ENCODE data around the gene NUP37. TPM values are rescaled to one million over a fixed set of nuclear protein-coding genes. Genes with fewer than 3 reads are reported as not detected.
"Not testable (repeated sequence)": the region's sequence is repeated elsewhere in the genome, so short reads cannot be mapped to it uniquely, and the experiment has no call there.

The NUP37 gene
- total and polyA plus RNA-seq, 2 experiments from 2014 or later = 68.7 to 79.4 TPM

DNA sequence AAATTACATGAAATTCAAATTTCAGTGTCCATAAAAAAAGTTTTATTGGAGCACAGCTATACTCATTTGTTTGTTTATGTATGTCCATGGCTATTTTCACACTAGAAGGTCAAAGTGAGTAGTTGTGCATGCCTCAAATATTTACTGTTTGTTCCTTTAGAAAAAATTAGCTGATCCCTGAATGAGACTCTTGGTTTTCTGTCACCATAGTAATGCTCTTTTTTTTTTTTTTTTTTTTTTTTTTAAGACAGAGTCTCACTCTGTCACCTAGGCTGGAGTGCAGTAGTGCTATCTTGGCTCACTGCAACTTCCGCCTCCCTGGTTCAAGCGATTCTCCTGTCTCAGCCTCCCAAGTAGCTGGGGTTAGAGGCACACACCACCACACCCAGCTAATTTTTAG lies 1.4 kb upstream of the NUP37 start:
- peaks cover 62% of the 10 kb centered on the region for H3K79me2 ChIP-seq (replicated peaks; ENCODE audit: insufficient read depth)
- H2AFZ ChIP-seq; DNase-seq (ENCODE audit: low spot score): not testable (repeated sequence)

DNA sequence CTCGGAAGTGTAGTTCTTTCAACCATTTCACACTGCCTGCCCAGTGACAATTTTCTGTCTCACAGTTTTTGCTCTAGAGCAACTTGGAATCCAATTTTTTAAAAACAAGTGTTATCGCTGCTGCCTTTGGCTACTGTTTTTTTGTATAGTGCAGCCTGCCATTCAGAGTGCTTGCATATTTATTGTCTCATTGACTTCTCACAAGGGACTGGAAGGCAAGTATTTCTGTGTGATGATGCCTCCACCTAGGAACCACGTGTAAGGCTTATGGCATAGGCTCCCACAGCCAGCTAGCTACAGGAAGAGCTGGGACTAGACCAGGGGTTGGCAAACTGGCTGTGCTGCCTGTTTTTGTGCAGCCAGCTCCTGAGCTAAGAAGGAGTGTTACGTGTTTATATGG lies 972 bp upstream of the NUP37 start:
- H3K4me3 ChIP-seq = peak overlapping the region; percentile 95
- peaks cover 3% of the 10 kb centered on the region for H3K27me3 Mint-ChIP-seq (ENCODE audit: insufficient read depth, low read depth, poor library complexity)
- no peak overlapping the region for H2AFZ ChIP-seq
- H3K9me3 Mint-ChIP-seq = no peaks in the 10 kb centered on the region
- no peaks in the 10 kb centered on the region for H3K27me3 ChIP-seq (ENCODE audit: insufficient read depth)
- peaks cover 28% of the 10 kb centered on the region for H3K36me3 Mint-ChIP-seq (ENCODE audit: low read depth)
- H4K20me1 ChIP-seq (replicated peaks; ENCODE audit: insufficient read depth) = peaks cover 5% of the 10 kb centered on the region; the same call in 1 of the 2 replicates
- peaks cover 62% of the 10 kb centered on the region for H3K79me2 ChIP-seq (replicated peaks; ENCODE audit: insufficient read depth)
- H3K27ac ChIP-seq (ENCODE audit: low read depth) = peak overlapping the region; percentile 72
- H3K4me1 ChIP-seq (ENCODE audit: insufficient read depth) = peaks cover 8% of the 10 kb centered on the region; the same call in 1 of the 2 replicates
- H3F3A ChIP-seq (replicated peaks; ENCODE audit: low read depth) = no peaks in the 10 kb centered on the region
- peak overlapping the region; percentile 95 for H3K4me3 Mint-ChIP-seq
- peak; percentile 7; the same call in 2 of the 3 replicates for ATAC-seq
- TF ChIP-seq EZH2 (IDR thresholded peaks at IDR 0.05; ENCODE audit: low read depth, unreplicated experiment) (no peak), STAT1 (IDR thresholded peaks at IDR 0.05; ENCODE audit: unreplicated experiment) (no peak), ZNF331 (CRISPR knock-in tag; IDR thresholded peaks at IDR 0.05; ENCODE audit: low read depth) (no peak), JUNB (IDR thresholded peaks at IDR 0.05; ENCODE audit: unreplicated experiment) (no peak), NANOG (IDR thresholded peaks at IDR 0.05; ENCODE audit: borderline replicate concordance) (no peak)
- TF ChIP-seq, protein P1, sequence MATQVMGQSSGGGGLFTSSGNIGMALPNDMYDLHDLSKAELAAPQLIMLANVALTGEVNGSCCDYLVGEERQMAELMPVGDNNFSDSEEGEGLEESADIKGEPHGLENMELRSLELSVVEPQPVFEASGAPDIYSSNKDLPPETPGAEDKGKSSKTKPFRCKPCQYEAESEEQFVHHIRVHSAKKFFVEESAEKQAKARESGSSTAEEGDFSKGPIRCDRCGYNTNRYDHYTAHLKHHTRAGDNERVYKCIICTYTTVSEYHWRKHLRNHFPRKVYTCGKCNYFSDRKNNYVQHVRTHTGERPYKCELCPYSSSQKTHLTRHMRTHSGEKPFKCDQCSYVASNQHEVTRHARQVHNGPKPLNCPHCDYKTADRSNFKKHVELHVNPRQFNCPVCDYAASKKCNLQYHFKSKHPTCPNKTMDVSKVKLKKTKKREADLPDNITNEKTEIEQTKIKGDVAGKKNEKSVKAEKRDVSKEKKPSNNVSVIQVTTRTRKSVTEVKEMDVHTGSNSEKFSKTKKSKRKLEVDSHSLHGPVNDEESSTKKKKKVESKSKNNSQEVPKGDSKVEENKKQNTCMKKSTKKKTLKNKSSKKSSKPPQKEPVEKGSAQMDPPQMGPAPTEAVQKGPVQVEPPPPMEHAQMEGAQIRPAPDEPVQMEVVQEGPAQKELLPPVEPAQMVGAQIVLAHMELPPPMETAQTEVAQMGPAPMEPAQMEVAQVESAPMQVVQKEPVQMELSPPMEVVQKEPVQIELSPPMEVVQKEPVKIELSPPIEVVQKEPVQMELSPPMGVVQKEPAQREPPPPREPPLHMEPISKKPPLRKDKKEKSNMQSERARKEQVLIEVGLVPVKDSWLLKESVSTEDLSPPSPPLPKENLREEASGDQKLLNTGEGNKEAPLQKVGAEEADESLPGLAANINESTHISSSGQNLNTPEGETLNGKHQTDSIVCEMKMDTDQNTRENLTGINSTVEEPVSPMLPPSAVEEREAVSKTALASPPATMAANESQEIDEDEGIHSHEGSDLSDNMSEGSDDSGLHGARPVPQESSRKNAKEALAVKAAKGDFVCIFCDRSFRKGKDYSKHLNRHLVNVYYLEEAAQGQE (IDR thresholded peaks at IDR 0.05; ENCODE audit: unreplicated experiment) = no peak
- peak overlapping the region; percentile 97 for H3K27ac Mint-ChIP-seq
- peaks cover 22% of the 10 kb centered on the region for H3K36me3 ChIP-seq (ENCODE audit: insufficient read depth)
- peaks cover 11% of the 10 kb centered on the region; the same call in 2 of the 3 replicates for H3K4me1 Mint-ChIP-seq
- H3K9me2 ChIP-seq (ENCODE audit: insufficient read depth) = no peaks in the 10 kb centered on the region
- peak; percentile 25 for DNase-seq (ENCODE audit: low spot score)
- peak overlapping the region; percentile 85 for H3K4me2 ChIP-seq

More for the DNA sequence above, 1.4 kb upstream of the NUP37 start:
- ATAC-seq; H3K27me3 Mint-ChIP-seq (ENCODE audit: insufficient read depth, low read depth, poor library complexity); H4K20me1 ChIP-seq (replicated peaks; ENCODE audit: insufficient read depth); H3K4me1 ChIP-seq (ENCODE audit: insufficient read depth); H3F3A ChIP-seq (replicated peaks; ENCODE audit: low read depth); H3K9me2 ChIP-seq (ENCODE audit: insufficient read depth); H3K27me3 ChIP-seq (ENCODE audit: insufficient read depth); H3K9me3 Mint-ChIP-seq; H3K27ac ChIP-seq (ENCODE audit: low read depth): not testable (repeated sequence)
- Mint-ChIP-seq H3K27ac (peak overlapping the region; percentile 97; the same call in 1 of the 2 replicates), H3K36me3 (ENCODE audit: low read depth) (peaks cover 28% of the 10 kb centered on the region), H3K4me3 (peak overlapping the region; percentile 95), H3K4me1 (peaks cover 11% of the 10 kb centered on the region; the same call in 2 of the 3 replicates)
- Histone ChIP-seq H3K4me3 (peak overlapping the region; percentile 95), H3K4me2 (peak overlapping the region; percentile 85), H3K36me3 (ENCODE audit: insufficient read depth) (peaks cover 22% of the 10 kb centered on the region)

DNA sequence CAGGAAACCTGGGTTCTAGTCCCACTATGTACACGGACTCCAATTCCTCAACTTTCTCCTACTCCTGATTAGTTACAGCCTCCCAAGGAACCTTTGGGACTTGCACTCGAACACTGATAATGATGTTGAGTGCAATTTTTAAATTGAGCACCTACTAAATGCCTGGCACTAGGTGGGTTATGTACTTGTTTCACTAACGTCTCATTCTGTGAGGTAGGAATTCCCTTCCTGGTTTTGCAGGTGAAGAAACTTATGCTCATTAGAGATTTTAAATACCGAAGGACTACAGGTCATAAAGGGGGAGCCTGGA lies 605 bp upstream of the NUP37 start:
- H3K27ac Mint-ChIP-seq = peak overlapping the region; percentile 97
- H3K79me2 ChIP-seq (replicated peaks; ENCODE audit: insufficient read depth) = peaks cover 62% of the 10 kb centered on the region
- H3K4me3 Mint-ChIP-seq = peak overlapping the region; percentile 95
- peak overlapping the region; percentile 85 for H3K4me2 ChIP-seq
- H3K9me2 ChIP-seq (ENCODE audit: insufficient read depth) = no peaks in the 10 kb centered on the region
- H3K36me3 ChIP-seq (ENCODE audit: insufficient read depth) = peaks cover 22% of the 10 kb centered on the region
- H3K27me3 Mint-ChIP-seq (ENCODE audit: insufficient read depth, low read depth, poor library complexity) = peaks cover 3% of the 10 kb centered on the region
- no peaks in the 10 kb centered on the region for H3K9me3 Mint-ChIP-seq
- H2AFZ ChIP-seq = peak overlapping the region; percentile 72; the same call in 1 of the 2 replicates
- peaks cover 11% of the 10 kb centered on the region; the same call in 2 of the 3 replicates for H3K4me1 Mint-ChIP-seq
- H3K27me3 ChIP-seq (ENCODE audit: insufficient read depth) = no peaks in the 10 kb centered on the region
- DNase-seq (ENCODE audit: low spot score) (no peak), ATAC-seq (no peak)
- H3K36me3 Mint-ChIP-seq (ENCODE audit: low read depth) = peaks cover 28% of the 10 kb centered on the region
- H3K27ac ChIP-seq (ENCODE audit: low read depth) = peak overlapping the region; percentile 72
- H3K4me3 ChIP-seq = peak overlapping the region; percentile 95
- H4K20me1 ChIP-seq (replicated peaks; ENCODE audit: insufficient read depth) = peaks cover 5% of the 10 kb centered on the region; the same call in 1 of the 2 replicates
- no peaks in the 10 kb centered on the region for H3F3A ChIP-seq (replicated peaks; ENCODE audit: low read depth)
- H3K4me1 ChIP-seq (ENCODE audit: insufficient read depth) = peaks cover 8% of the 10 kb centered on the region; the same call in 1 of the 2 replicates
- TF ChIP-seq EZH2phosphoT487 (IDR thresholded peaks at IDR 0.05; ENCODE audit: unreplicated experiment) (no peak), POLR2AphosphoS5 (IDR thresholded peaks at IDR 0.05; ENCODE audit: low read depth) (no peak), CREB1 (CRISPR knock-in tag; IDR thresholded peaks at IDR 0.05; ENCODE audit: low read depth) (no peak), ZNF114 (CRISPR knock-in tag; IDR thresholded peaks at IDR 0.05) (no peak), STAT1 (IDR thresholded peaks at IDR 0.05; ENCODE audit: unreplicated experiment) (no peak), NANOG (IDR thresholded peaks at IDR 0.05; ENCODE audit: borderline replicate concordance) (no peak)
- TF ChIP-seq, protein P2, sequence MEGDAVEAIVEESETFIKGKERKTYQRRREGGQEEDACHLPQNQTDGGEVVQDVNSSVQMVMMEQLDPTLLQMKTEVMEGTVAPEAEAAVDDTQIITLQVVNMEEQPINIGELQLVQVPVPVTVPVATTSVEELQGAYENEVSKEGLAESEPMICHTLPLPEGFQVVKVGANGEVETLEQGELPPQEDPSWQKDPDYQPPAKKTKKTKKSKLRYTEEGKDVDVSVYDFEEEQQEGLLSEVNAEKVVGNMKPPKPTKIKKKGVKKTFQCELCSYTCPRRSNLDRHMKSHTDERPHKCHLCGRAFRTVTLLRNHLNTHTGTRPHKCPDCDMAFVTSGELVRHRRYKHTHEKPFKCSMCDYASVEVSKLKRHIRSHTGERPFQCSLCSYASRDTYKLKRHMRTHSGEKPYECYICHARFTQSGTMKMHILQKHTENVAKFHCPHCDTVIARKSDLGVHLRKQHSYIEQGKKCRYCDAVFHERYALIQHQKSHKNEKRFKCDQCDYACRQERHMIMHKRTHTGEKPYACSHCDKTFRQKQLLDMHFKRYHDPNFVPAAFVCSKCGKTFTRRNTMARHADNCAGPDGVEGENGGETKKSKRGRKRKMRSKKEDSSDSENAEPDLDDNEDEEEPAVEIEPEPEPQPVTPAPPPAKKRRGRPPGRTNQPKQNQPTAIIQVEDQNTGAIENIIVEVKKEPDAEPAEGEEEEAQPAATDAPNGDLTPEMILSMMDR (conservative IDR thresholded peaks at IDR 0.05; ENCODE audit: low read depth in 2 of 2) = no peak
- TF ChIP-seq, protein P1 (IDR thresholded peaks at IDR 0.05; ENCODE audit: unreplicated experiment) = no peak
